HEK293 (cell line): ENCODE results near the gene DIP2C.

ENCODE experiments used
- CTCF ChIA-PET: fragments of 350-600 bp; formaldehyde crosslinking; extraction: SDS; loops from one replicate; lab custom pipeline; 2021; ENCODE audit warnings: antibody characterized with exemption; lab: Yijun Ruan, JAX
- POLR2A ChIA-PET: fragments of 300-600 bp; formaldehyde crosslinking; extraction: SDS; loops from one replicate; lab custom pipeline; 2020; ENCODE audit warnings: antibody characterized with exemption, inconsistent platforms; lab: Yijun Ruan, JAX
- H3K27ac ChIP-seq: fragments of 200-500 bp; sonication (Bioruptor generic); 2 replicates; pipeline ENCODE4 v1.5.1; 2014; ENCODE audit warnings: low read depth, low read length, control low read depth, inconsistent platforms; ENCODE audit errors: extremely low read depth
- H3K36me3 ChIP-seq, 2 experiments: fragments of 200-500 bp in 1 of 2; sonication (Bioruptor generic) in 1 of 2; 1 replicate in 1 of 2; 2 replicates in 1 of 2; pipeline ENCODE4 v1.5.1; 2014 to 2017; ENCODE audit warnings: inconsistent platforms in 2 of 2, low read length in 2 of 2; ENCODE audit not compliant: control insufficient read depth in 2 of 2, insufficient read depth in 1 of 2
- H3K4me1 ChIP-seq: fragments of 200-500 bp; sonication (Bioruptor generic); 2 replicates; pipeline ENCODE4 v1.5.1; 2014; ENCODE audit warnings: mild to moderate bottlenecking, low read length, inconsistent platforms; ENCODE audit not compliant: control insufficient read depth, insufficient read depth
- H3K4me3 ChIP-seq: 2 replicates; pipeline ENCODE4 v1.5.1; 2011; ENCODE audit warnings: low read depth, mild to moderate bottlenecking, control low read depth, low read length, moderate library complexity
- H3K9me3 ChIP-seq: fragments of 200-500 bp; sonication (Bioruptor generic); 2 replicates; pipeline ENCODE4 v1.5.1; 2014; ENCODE audit warnings: low read depth, low read length, inconsistent platforms; ENCODE audit not compliant: control insufficient read depth, insufficient read depth
- MEIS1 ChIP-seq: sonication (generic); formaldehyde crosslinking; IDR thresholded peaks from 2 replicates; pipeline ENCODE4 v1.8.1; 2022; ENCODE audit warnings: missing genetic modification reagents, mild to moderate bottlenecking, borderline replicate concordance
- OVOL3 ChIP-seq: fragments of 450-650 bp; formaldehyde crosslinking; IDR thresholded peaks from 2 replicates; pipeline ENCODE4 v1.5.1; 2016; ENCODE audit warnings: missing biosample characterization, missing genetic modification characterization
- WT1 ChIP-seq: fragments of 450-650 bp; formaldehyde crosslinking; IDR thresholded peaks from 2 replicates; pipeline ENCODE4 v1.5.1; 2016; ENCODE audit warnings: missing biosample characterization, missing genetic modification characterization
- YY2 ChIP-seq: fragments of 450-650 bp; formaldehyde crosslinking; IDR thresholded peaks from 2 replicates; pipeline ENCODE4 v1.5.1; 2016; ENCODE audit warnings: missing biosample characterization, missing genetic modification characterization
- ZBTB1 ChIP-seq: fragments of 450-650 bp; formaldehyde crosslinking; IDR thresholded peaks from 2 replicates; pipeline ENCODE4 v1.5.1; 2016; ENCODE audit warnings: missing biosample characterization, missing genetic modification characterization
- ZBTB11 ChIP-seq: fragments of 450-650 bp; formaldehyde crosslinking; conservative IDR thresholded peaks from 2 replicates; pipeline ENCODE4 v1.5.1; 2016; ENCODE audit warnings: low read depth, missing biosample characterization, missing genetic modification characterization
- ZFHX2 ChIP-seq: fragments of 450-650 bp; formaldehyde crosslinking; conservative IDR thresholded peaks from 2 replicates; pipeline ENCODE4 v1.5.1; 2016; ENCODE audit warnings: missing biosample characterization, missing genetic modification characterization
- ZFP37 ChIP-seq: fragments of 450-650 bp; formaldehyde crosslinking; IDR thresholded peaks from 2 replicates; pipeline ENCODE4 v1.5.1; 2016; ENCODE audit warnings: missing biosample characterization, missing genetic modification characterization
- ZNF221 ChIP-seq: fragments of 450-650 bp; formaldehyde crosslinking; IDR thresholded peaks from 2 replicates; pipeline ENCODE4 v1.5.1; 2017; ENCODE audit warnings: missing biosample characterization, missing genetic modification characterization, borderline replicate concordance
- ZNF24 ChIP-seq: fragments of 450-650 bp; formaldehyde crosslinking; IDR thresholded peaks from 2 replicates; pipeline ENCODE4 v1.5.1; 2016; ENCODE audit warnings: missing biosample characterization, missing genetic modification characterization
- ZNF366 ChIP-seq: fragments of 450-650 bp; formaldehyde crosslinking; conservative IDR thresholded peaks from 2 replicates; pipeline ENCODE4 v1.5.1; 2016; ENCODE audit warnings: missing biosample characterization, missing genetic modification characterization
- ZNF391 ChIP-seq: fragments of 450-650 bp; formaldehyde crosslinking; IDR thresholded peaks from 2 replicates; pipeline ENCODE4 v1.5.1; 2016; ENCODE audit warnings: low read depth, missing biosample characterization, missing genetic modification characterization, borderline replicate concordance
- ZNF398 ChIP-seq: fragments of 450-650 bp; formaldehyde crosslinking; IDR thresholded peaks from 2 replicates; pipeline ENCODE4 v1.5.1; 2017; ENCODE audit warnings: missing biosample characterization, missing genetic modification characterization
- ZNF701 ChIP-seq: fragments of 450-650 bp; formaldehyde crosslinking; IDR thresholded peaks from 2 replicates; pipeline ENCODE4 v1.5.1; 2016; ENCODE audit warnings: missing biosample characterization, missing genetic modification characterization
- ZNF747 ChIP-seq: fragments of 450-650 bp; formaldehyde crosslinking; IDR thresholded peaks from 2 replicates; pipeline ENCODE4 v1.5.1; 2016; ENCODE audit warnings: missing biosample characterization, missing genetic modification characterization
- ZNF830 ChIP-seq: fragments of 450-650 bp; IDR thresholded peaks from 2 replicates; pipeline ENCODE4 v1.5.0; 2018; ENCODE audit warnings: missing biosample characterization, missing genetic modification characterization, low read depth, mild to moderate bottlenecking, moderate library complexity
- ZSCAN18 ChIP-seq: fragments of 450-650 bp; formaldehyde crosslinking; IDR thresholded peaks from 2 replicates; pipeline ENCODE4 v1.5.1; 2016; ENCODE audit warnings: missing biosample characterization, missing genetic modification characterization
- TF ChIP-seq, protein P1 (sequence below): fragments of 450-650 bp; IDR thresholded peaks from 2 replicates; pipeline ENCODE4 v1.5.1; 2018; ENCODE audit warnings: missing biosample characterization, missing genetic modification characterization

DIP2C gene

DNA sequence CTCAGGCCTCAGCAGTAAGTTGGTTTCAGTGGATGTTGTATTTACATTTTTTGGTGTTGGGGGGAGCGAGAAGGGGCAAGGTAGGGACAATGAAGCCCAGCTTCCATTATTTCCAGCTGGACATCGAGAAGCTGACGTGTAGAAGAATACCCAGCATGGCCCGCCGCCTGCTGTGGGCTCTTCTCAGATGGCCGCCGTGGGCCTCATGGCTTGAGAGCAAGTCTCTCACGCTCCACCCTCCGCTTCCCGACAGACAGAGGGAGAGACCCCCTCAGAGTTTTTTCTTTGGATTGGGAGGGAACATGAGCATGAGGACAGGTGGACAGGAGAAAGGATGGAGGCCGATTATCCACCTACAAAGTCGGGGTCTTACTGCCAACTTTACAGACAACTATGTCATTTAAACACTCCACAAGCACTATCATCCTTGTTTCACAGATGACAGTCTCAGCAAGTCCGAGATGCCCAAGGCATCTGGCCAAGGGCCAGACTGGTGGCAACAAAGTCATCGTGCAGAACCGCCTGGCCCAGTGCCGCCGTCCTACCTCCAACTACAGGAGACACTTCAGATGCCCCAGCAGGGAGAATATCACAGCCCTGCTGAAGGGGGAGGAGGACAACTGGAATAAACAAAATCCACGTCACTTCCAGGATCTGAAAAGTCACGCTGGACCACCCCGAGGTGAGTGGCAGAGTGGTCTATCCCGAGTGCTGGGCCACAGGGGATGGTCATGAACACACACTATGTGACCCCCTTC, 195.9 kb downstream of the DIP2C start (continued):
- TF ChIP-seq, protein P1, sequence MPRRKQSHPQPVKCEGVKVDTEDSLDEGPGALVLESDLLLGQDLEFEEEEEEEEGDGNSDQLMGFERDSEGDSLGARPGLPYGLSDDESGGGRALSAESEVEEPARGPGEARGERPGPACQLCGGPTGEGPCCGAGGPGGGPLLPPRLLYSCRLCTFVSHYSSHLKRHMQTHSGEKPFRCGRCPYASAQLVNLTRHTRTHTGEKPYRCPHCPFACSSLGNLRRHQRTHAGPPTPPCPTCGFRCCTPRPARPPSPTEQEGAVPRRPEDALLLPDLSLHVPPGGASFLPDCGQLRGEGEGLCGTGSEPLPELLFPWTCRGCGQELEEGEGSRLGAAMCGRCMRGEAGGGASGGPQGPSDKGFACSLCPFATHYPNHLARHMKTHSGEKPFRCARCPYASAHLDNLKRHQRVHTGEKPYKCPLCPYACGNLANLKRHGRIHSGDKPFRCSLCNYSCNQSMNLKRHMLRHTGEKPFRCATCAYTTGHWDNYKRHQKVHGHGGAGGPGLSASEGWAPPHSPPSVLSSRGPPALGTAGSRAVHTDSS (tag by site-specific recombination): no peak
- TF ChIP-seq ZBTB1 (tag by site-specific recombination) (no peak), ZBTB11 (tag by site-specific recombination) (no peak)

- Histone ChIP-seq H3K4me3 (no peak overlapping the region), H3K27ac (no peak overlapping the region), H3K9me3 (no peaks in the 10 kb centered on the region), H3K4me1 (no peaks in the 10 kb centered on the region), H3K36me3 (no peaks in the 10 kb centered on the region)
- TF ChIP-seq ZNF24 (no peak), ZNF366 (tag by site-specific recombination) (no peak), ZFHX2 (tag by site-specific recombination) (no peak), MEIS1 (CRISPR knock-in tag) (no peak)
- ChIA-PET POLR2A (no interaction called here), CTCF (no interaction called here)
Measured at GRCh38 chr10:492836-493235, 196.6 kb downstream of the DIP2C start.

GRCh38 chr10:491667-492424, 197.6 kb downstream of the DIP2C start:
- H3K36me3 ChIP-seq: no peaks in the 10 kb centered on the region
- no peaks in the 10 kb centered on the region for H3K4me1 ChIP-seq
- no peak overlapping the region for H3K4me3 ChIP-seq
- ChIA-PET CTCF (interaction anchor here (0.5 kb wide), 1 partner anchor 42 kb away, joined by 3 read pairs; no protein-coding TSS in a partner anchor), POLR2A (no interaction called here)
- no peaks in the 10 kb centered on the region for H3K9me3 ChIP-seq
- TF ChIP-seq ZNF747 (tag by site-specific recombination) (no peak), WT1 (tag by site-specific recombination) (no peak), OVOL3 (tag by site-specific recombination) (no peak), ZNF830 (tag by site-specific recombination) (no peak), ZFP37 (tag by site-specific recombination) (no peak), ZNF701 (tag by site-specific recombination) (no peak), YY2 (no peak), ZNF221 (tag by site-specific recombination) (no peak), ZNF398 (tag by site-specific recombination) (no peak), ZSCAN18 (no peak), ZNF391 (no peak)
- H3K27ac ChIP-seq: no peak overlapping the region
